Tibial artery (tissue), 4 donors: Measurements from ENCODE around the gene MECP2.

Source experiments
- DNase-seq, 2 donors: peaks; one replicate each; pipeline ENCODE4 v3.0.0-alpha.2; 2019
- H3K27ac ChIP-seq, 2 donors: fragments of 200-600 bp; sonication (generic) in 1 of 2; 1 replicate in 1 of 2; 2 replicates in 1 of 2; pipeline ENCODE4 v1.5.1; 2018 to 2019; ENCODE audit warnings: mild to moderate bottlenecking in 1 of 2
- H3K27me3 ChIP-seq, 2 donors: fragments of 200-600 bp; sonication (generic) in 1 of 2; one replicate each; pipeline versions ENCODE4 v1.5.1 to v1.6.0; 2016 to 2019
- H3K36me3 ChIP-seq, 3 donors: fragments of 200-600 bp; sonication (generic) in 2 of 3; one replicate each; pipeline ENCODE4 v1.5.1; 2016 to 2019; ENCODE audit warnings: mild to moderate bottlenecking in 2 of 3
- H3K4me1 ChIP-seq, 4 donors: fragments of 200-600 bp; sonication (generic) in 2 of 4; 1 replicate in 3 of 4; 2 replicates in 1 of 4; pipeline ENCODE4 v1.5.1; 2016 to 2019
- H3K4me3 ChIP-seq, 2 donors: fragments of 200-600 bp; sonication (generic) in 1 of 2; 1 replicate in 1 of 2; 2 replicates in 1 of 2; pipeline ENCODE4 v1.5.1; 2018 to 2019; ENCODE audit warnings: mild to moderate bottlenecking in 2 of 2
- H3K9me3 ChIP-seq, 3 donors: fragments of 200-600 bp; sonication (generic) in 1 of 3; one replicate each; pipeline ENCODE4 v1.5.1; 2016 to 2019
- CTCF ChIP-seq, 2 experiments: fragments of 200-600 bp in 1 of 2; fragments of 450-650 bp in 1 of 2; IDR thresholded peaks; one replicate each; pipeline ENCODE4 v1.5.1; 2017 to 2019; ENCODE audit warnings: antibody characterized with exemption in 2 of 2, mild to moderate bottlenecking in 1 of 2, moderate library complexity in 1 of 2
- intact Hi-C: fragments of 100-400 bp; cut with DNase I; formaldehyde crosslinking; loops from one replicate; pipeline ENCODE4 v1.15.0; 2023; ENCODE audit warnings: low total_unique reads

Gene MECP2

GRCh38 chrX:154046940-154047610 lies 50.4 kb downstream of the MECP2 start:
- TF ChIP-seq CTCF (IDR thresholded peaks at IDR 0.05): no peak
- no peak for DNase-seq
- intact Hi-C loops: no loop called here
- H3K4me3 ChIP-seq: no peak overlapping the region
- H3K27ac ChIP-seq: peak overlapping the region; percentile 41 to 53
- H3K36me3 ChIP-seq: no peaks in the 10 kb centered on the region
- no peaks in the 10 kb centered on the region for H3K9me3 ChIP-seq
- H3K27me3 ChIP-seq: no peaks in the 10 kb centered on the region
- peaks cover 0 to 98% (median 56%) of the 10 kb centered on the region in 4 donors for H3K4me1 ChIP-seq

GRCh38 chrX:154046031-154046781 lies 51.3 kb downstream of the MECP2 start:
- no peak for TF ChIP-seq CTCF (IDR thresholded peaks at IDR 0.05)
- Histone ChIP-seq H3K27ac (peak overlapping the region; percentile 41 to 53), H3K27me3 (no peaks in the 10 kb centered on the region), H3K36me3 (no peaks in the 10 kb centered on the region), H3K4me3 (no peak overlapping the region), H3K9me3 (no peaks in the 10 kb centered on the region), H3K4me1 (peaks cover 0 to 98% (median 58%) of the 10 kb centered on the region in 4 donors)
- intact Hi-C loops: no loop called here
- peak in 1 of 2 donors; percentile 60 for DNase-seq

- H3K27ac ChIP-seq: peak overlapping the region; percentile 21 to 53
Observed at GRCh38 chrX:154044091-154044490, 53.4 kb downstream of the MECP2 start.

GRCh38 chrX:154043003-154043763 lies 54.3 kb downstream of the MECP2 start:
- TF ChIP-seq CTCF (IDR thresholded peaks at IDR 0.05): no peak
- DNase-seq: peak; percentile 48 to 72
- Histone ChIP-seq H3K4me1 (peaks cover 0 to 86% (median 32%) of the 10 kb centered on the region in 4 donors), H3K36me3 (no peaks in the 10 kb centered on the region), H3K9me3 (no peaks in the 10 kb centered on the region), H3K4me3 (no peak overlapping the region), H3K27ac (peak overlapping the region; percentile 50 to 61), H3K27me3 (no peaks in the 10 kb centered on the region)
- intact Hi-C loops: no loop called here

More at GRCh38 chrX:154044091-154044490, 53.4 kb downstream of the MECP2 start:
- H3K4me1 ChIP-seq: peaks cover 0 to 95% (median 39%) of the 10 kb centered on the region in 4 donors
- no peaks in the 10 kb centered on the region for H3K9me3 ChIP-seq
- TF ChIP-seq CTCF (IDR thresholded peaks at IDR 0.05): no peak
- no peaks in the 10 kb centered on the region for H3K36me3 ChIP-seq
- intact Hi-C loops: no loop called here
- H3K4me3 ChIP-seq: no peak overlapping the region
- no peak for DNase-seq
- H3K27me3 ChIP-seq: no peaks in the 10 kb centered on the region

GRCh38 chrX:154040863-154041262 lies 56.7 kb downstream of the MECP2 start:
- H3K27ac ChIP-seq: peak overlapping the region; percentile 17 to 61
- H3K9me3 ChIP-seq: no peaks in the 10 kb centered on the region
- no peak for DNase-seq
- no peak for TF ChIP-seq CTCF (IDR thresholded peaks at IDR 0.05)
- H3K27me3 ChIP-seq: no peaks in the 10 kb centered on the region
- peaks cover 0 to 70% (median 21%) of the 10 kb centered on the region in 4 donors for H3K4me1 ChIP-seq
- no peak overlapping the region for H3K4me3 ChIP-seq
- no peaks in the 10 kb centered on the region for H3K36me3 ChIP-seq
- intact Hi-C loops: no loop called here
